NOMO-1 treated with dmso at 0.1 percent for 144 hours (cell line): Measurements from ENCODE around the gene SLC25A42.
"Not testable (repeated sequence)": the region's sequence is repeated elsewhere in the genome, so short reads cannot be mapped to it uniquely, and the experiment has no call there.

ENCODE experiments used
- DNase-seq: peaks from one replicate; lab custom pipeline; 2025; ENCODE audit not compliant: unreplicated experiment; lab: John Stamatoyannopoulos, UW

The SLC25A42 gene

GRCh38 chr19:19105365-19106055 lies 41.7 kb downstream of the SLC25A42 start:
- no peak for DNase-seq

- no peak for DNase-seq
These were observed 42.3 kb downstream of the SLC25A42 start for GRCh38 chr19:19106056-19106551.

DNA sequence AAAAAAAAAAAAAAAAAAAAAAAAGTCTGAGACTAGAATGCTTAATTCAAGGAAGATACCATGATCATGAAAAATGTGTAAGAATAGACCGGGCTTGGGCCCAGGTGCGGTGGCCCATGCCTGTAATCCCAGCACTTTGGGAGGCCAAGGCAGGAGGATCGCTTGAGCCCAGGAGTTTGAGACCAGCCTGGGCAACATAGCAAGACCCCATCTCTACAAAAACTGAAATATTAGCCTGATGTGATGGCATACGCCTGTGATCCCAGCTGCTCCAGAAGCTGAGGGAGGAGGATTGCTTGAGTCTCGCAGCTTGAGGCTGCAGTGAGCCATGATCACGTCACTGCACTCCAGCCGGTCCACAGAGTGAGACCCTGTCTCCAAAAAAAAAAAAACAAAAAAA lies 43.1 kb downstream of the SLC25A42 start:
- DNase-seq: not testable (repeated sequence)

- DNase-seq: no peak
These were observed 43.9 kb downstream of the SLC25A42 start for GRCh38 chr19:19107654-19108053.

DNA sequence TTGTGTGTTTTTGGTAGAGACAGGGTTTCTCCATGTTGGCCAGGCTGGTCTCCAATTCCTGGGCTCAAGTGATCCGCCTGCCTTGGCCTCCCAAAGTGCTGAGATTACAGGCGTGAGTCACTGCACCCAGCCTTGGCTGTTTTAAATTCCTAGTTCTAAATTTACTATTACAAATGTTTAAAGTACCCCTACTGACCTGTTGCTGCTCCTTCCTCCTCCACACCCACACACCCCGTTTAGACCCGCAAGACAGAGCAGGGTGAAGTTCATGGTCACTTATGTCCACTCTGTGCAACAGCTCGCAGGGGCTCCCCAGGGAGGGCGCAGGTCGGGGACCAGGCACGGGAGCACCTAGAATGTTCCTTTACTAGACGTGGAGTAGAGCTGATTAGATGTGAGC lies 45.8 kb downstream of the SLC25A42 start:
- no peak for DNase-seq

- no peak for DNase-seq
These were observed 46.8 kb downstream of the SLC25A42 start for GRCh38 chr19:19110410-19111135.

DNA sequence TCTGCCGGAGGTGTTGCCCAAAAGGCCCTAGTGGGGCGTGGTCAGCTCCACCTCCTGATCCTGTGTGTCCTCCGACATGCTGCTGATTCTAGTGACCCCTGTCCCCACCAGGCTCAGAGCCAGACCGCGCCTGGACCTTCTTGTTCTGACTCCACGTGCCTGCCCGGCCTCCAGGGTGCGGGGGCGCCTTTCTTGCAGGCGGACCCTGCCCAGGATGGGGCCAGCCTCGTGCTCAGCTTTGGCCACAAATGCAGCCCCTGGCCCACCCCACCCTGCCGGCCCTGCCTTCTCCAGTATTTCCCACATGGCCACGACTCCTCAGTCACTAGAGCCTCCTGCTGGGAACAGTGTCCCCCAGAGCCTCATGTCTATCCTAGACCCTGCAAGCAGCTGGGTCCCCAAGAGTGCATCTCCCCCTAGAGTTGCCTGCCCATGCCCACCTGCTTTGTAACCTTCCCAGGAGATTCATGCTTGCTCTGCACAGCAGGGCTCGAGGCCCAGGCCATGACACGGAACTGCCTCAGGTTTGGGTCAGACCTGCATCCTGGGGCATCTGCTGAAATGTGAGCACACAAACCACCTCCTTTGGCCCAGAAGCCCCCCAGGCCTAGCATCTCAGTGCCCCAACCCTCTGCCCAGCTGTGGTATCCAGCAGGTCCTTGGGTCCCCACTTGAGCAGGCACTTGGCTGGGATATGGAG lies 47.5 kb downstream of the SLC25A42 start:
- DNase-seq: no peak

DNA sequence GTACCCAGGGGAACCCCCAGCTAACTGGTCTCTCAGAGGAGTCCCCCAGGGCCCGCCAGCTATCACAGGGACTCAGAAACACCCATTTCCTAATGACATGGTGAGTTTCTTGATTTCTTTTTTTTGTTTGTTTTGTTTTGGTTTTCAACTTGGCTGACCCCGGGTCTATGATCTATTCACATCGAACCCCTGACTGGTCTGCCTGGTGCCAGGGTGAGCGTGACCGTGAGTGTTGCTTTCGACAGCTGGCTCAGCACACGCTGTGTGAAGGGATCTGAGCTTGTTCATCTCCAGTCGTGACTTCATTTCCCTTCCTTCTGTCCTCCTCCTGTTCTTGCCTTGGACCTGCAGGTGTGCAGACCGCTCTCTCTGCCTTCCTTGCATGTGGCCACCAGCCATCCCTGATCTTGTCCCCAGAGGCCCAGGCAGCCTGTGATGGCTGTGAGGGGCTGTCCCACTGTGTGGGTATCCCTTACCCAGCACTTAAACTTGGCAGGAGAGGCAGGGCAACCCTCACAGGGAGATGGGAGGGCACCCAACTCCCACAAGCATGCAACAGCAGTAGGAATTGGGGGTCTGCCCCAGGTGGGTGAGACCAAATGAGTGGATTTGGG lies 48.3 kb downstream of the SLC25A42 start:
- DNase-seq: no peak

DNA sequence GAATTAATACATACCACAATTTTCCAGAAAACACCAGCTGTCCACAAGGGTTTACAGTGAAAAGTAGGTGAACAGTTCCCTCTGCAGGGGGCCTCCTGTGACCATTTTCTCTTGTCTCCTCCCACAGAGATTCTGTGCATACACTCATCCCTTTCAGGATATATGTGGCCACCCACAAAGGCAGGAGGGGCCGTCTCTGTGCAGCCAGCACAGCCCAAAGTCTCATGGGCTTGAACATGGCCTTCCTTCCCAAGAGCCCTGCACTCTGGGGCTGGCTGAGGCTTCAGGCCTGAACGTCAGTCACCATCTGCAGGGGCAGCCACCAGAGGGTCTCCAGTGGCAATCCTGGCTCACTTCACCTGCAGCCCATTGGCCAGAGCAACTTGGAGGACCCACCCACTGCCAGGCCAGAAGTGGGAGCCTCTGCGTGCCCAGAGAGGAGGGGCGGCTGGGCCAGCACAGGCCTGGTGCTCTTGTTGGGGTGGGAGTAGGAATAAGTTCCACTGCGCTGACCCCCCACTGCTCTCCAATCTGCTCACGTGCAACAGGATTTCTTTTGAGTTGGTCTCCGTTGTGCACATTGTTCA lies 49.3 kb downstream of the SLC25A42 start:
- DNase-seq: no peak

DNA sequence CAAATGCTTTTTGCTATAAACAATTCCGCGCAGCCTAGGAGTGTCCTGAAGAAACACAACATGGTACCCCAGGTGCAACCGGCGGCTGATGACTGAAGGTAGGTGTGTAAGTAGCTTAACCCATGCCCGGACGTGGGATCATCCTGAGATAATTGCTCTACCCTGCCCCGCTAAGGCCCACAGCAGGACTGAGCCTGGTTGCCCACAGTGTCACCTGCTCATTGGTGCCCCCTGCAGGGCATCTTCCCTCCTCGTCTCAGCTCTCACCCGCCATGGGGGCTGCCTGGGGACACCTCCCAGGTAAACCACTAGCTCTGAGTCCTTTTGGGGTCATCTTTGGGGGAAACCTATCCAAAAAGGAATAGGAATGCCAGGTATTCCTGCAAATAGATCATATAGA lies 52.2 kb downstream of the SLC25A42 start:
- DNase-seq: no peak

- DNase-seq: no peak
These were observed 55.8 kb downstream of the SLC25A42 start for GRCh38 chr19:19119325-19120237.

DNA sequence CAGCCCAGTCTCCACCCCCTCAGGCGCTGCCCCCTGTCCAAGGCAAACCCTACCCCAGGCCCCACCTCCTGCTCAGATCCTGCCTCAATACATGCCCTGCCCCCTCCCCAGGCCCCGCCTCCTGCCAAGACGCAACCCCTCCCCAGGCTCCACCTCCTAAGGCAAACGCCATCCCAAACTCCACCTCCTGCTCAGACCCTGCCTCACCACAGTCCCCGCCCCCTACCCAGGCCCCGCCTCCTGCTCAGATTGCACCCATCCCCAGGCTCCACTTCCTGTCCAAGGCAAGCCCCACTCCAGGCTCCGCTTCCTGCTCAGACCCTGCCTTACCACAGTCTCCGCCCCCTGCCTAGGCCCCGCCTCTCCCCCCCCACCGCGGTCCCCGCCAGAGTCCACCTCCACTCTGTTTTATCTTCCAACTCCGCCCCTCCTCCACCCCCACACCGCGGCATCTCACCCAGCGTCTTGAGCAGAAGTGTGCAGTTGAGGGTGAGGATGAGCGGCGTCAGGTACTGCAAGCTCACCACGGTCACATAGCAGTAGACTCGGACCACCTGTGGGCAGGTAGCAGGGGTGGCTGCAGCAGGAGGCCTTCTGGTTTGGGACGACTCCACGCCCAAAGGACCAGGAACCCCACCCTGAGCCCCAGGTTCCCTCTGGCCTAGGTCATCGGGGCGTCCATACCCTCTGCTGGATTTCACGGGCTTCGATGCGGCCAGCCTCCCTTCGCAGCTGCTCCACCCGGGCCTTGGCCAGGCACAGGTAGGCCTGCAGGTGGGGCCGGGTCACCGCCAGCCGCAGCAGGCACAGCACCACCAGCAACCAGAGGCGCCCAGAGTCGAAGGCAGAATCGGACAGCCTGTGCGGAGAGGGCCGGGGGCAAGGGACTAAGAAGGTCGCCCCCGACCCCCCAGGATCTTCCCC lies 56.8 kb downstream of the SLC25A42 start:
- DNase-seq: no peak

GRCh38 chr19:19121371-19121770 lies 57.6 kb downstream of the SLC25A42 start:
- DNase-seq: no peak

DNA sequence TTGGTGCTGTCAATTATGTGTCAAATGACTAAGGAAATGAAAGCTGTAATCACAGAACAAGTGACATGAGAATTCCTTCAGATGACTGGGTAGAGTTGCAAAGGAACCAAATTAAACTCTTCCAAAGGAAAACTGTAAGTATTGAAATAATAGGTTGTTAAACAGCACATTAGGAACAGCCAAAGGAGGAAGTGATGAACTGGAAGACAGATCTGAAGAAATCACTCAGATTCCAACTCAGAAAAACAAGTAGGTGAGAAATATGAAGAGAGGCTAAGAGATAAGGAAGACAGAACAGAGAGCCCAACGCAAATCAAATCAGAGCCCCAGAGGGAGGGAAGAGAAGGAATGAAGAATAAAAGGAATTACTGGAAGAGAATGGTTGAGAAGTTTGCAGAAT lies 59.1 kb downstream of the SLC25A42 start:
- DNase-seq: no peak

- DNase-seq: no peak
These were observed 59.6 kb downstream of the SLC25A42 start for GRCh38 chr19:19123386-19123785.

DNA sequence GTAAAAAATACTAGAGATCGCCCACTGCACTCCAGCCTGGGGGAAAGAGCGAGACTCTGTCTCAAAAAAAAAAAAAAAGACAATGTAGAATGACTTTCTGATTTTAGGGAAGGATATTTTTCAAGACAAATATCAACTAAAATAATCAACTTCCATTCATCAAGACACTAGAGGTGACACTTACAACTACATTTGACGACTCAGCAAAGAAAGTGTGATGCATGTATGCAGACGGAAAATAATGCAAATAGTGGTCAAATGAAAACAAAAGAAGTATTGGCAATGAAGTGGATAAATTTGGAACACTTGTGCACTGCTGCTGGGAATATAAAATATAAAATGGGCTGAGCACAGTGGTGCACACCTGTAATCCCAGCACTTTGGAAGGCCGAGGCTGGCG lies 62.3 kb downstream of the SLC25A42 start:
- no peak for DNase-seq

GRCh38 chr19:19131989-19132388 lies 68.2 kb downstream of the SLC25A42 start:
- no peak for DNase-seq

DNA sequence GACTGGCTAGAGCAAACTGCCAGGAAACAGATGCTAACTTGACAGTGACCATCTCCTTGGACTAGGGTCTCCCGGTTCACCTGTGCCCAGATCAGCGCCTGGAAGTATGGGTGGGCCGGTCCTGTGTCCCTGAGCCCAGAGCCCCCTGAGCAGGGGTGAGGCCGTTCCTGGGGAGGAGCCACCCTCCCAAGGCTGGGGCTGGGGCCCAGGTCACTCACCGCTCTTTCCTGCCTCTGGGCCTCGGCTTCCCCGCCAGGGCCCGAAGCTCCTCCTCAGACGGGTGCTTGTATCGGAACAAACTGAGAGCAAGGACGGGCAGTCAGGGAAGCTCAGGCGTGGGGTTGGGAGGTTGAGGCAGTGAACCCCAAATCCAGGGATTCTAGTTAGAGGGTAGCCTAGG lies 69.1 kb downstream of the SLC25A42 start:
- DNase-seq: no peak

- no peak for DNase-seq
These were observed 70.2 kb downstream of the SLC25A42 start for GRCh38 chr19:19133985-19134384.
